SK-N-SH (cell line): ENCODE measurements around the gene KLF13. TPM values are rescaled to one million over a fixed set of nuclear protein-coding genes. Genes with fewer than 3 reads are reported as not detected.

ENCODE experiments used
- CTCF ChIA-PET: fragments of 300-600, 350-600 bp; formaldehyde crosslinking; extraction: SDS; loops from one replicate; lab custom pipeline; 2021; lab: Yijun Ruan, JAX
- POLR2A ChIA-PET: fragments of 350-600 bp; sonication (Branson Sonifier 250); formaldehyde crosslinking; extraction: SDS; loops from one replicate; lab custom pipeline; 2020; ENCODE audit warnings: antibody characterized with exemption, inconsistent platforms; lab: Yijun Ruan, JAX
- DNase-seq: peaks from one replicate; pipeline ENCODE4 v3.0.0; 2012
- H2AFZ ChIP-seq: fragments of 200-600 bp; sonication (generic); 2 replicates; pipeline ENCODE4 v1.8.1; 2016; ENCODE audit warnings: antibody characterized with exemption, mild to moderate bottlenecking, low read depth
- H3F3A ChIP-seq: fragments of 200-600 bp; sonication (generic); replicated peaks from 2 replicates; pipeline ENCODE3; 2016; ENCODE audit warnings: antibody characterized with exemption, mild to moderate bottlenecking; ENCODE audit not compliant: insufficient read depth
- H3K27ac ChIP-seq, 2 experiments: fragments of 200-500 bp in 1 of 2; fragments of 200-600 bp in 1 of 2; sonication (Bioruptor generic) in 1 of 2; sonication (generic), shearing (Covaris generic) in 1 of 2; 2 replicates each; pipeline versions ENCODE4 v1.5.1 to v1.6.1; 2014 to 2016; ENCODE audit warnings: low read depth in 2 of 2, inconsistent platforms in 1 of 2, low read length in 1 of 2, mild to moderate bottlenecking in 1 of 2, mixed read lengths in 1 of 2
- H3K27me3 ChIP-seq: fragments of 200-600 bp; sonication (generic), shearing (Covaris generic); 2 replicates; pipeline ENCODE4 v1.6.1; 2016; ENCODE audit warnings: mixed run types; ENCODE audit not compliant: insufficient read depth
- H3K36me3 ChIP-seq, 2 experiments: fragments of 200-500 bp in 1 of 2; fragments of 200-600 bp in 1 of 2; sonication (Bioruptor generic) in 1 of 2; sonication (generic) in 1 of 2; replicated peaks in 1 of 2; 2 replicates each; pipeline versions ENCODE3 to v1.5.1; 2014 to 2016; ENCODE audit warnings: low read length in 1 of 2, mild to moderate bottlenecking in 1 of 2; ENCODE audit not compliant: insufficient read depth in 2 of 2, control insufficient read depth in 1 of 2
- H3K4me1 ChIP-seq, 2 experiments: fragments of 200-500 bp in 1 of 2; fragments of 200-600 bp in 1 of 2; sonication (Bioruptor generic) in 1 of 2; sonication (generic), shearing (Covaris generic) in 1 of 2; 2 replicates each; pipeline versions ENCODE4 v1.5.1 to v1.6.1; 2014 to 2016; ENCODE audit warnings: low read depth in 1 of 2, low read length in 1 of 2, mixed run types in 1 of 2; ENCODE audit not compliant: insufficient read depth in 2 of 2, control insufficient read depth in 1 of 2
- H3K4me2 ChIP-seq: fragments of 200-600 bp; sonication (generic), shearing (Covaris generic); 2 replicates; pipeline ENCODE4 v1.6.1; 2017; ENCODE audit warnings: mixed run types
- H3K4me3 ChIP-seq, 2 experiments: fragments of 200-500 bp in 1 of 2; fragments of 200-600 bp in 1 of 2; sonication (Bioruptor generic) in 1 of 2; sonication (generic), shearing (Covaris generic) in 1 of 2; 2 replicates each; pipeline versions ENCODE4 v1.5.1 to v1.8.1; 2014 to 2016; ENCODE audit warnings: low read depth in 2 of 2, inconsistent platforms in 1 of 2, low read length in 1 of 2, mild to moderate bottlenecking in 1 of 2, mixed read lengths in 1 of 2, moderate library complexity in 1 of 2
- H3K79me2 ChIP-seq: fragments of 200-600 bp; sonication (generic); 2 replicates; pipeline ENCODE4 v1.8.1; 2017; ENCODE audit warnings: mild to moderate bottlenecking; ENCODE audit not compliant: insufficient read depth
- H3K9ac ChIP-seq: fragments of 200-600 bp; sonication (generic); 2 replicates; pipeline ENCODE4 v1.6.1; 2017; ENCODE audit warnings: mixed run types
- H3K9me2 ChIP-seq: fragments of 200-600 bp; sonication (generic); 2 replicates; pipeline ENCODE4 v1.6.1; 2017; ENCODE audit warnings: mixed run types
- H3K9me3 ChIP-seq: fragments of 200-600 bp; sonication (generic); 2 replicates; pipeline ENCODE4 v1.6.1; 2017; ENCODE audit warnings: mixed run types, mild to moderate bottlenecking, moderate library complexity
- H4K20me1 ChIP-seq: fragments of 200-600 bp; sonication (generic); 2 replicates; pipeline ENCODE4 v1.6.1; 2017; ENCODE audit warnings: mild to moderate bottlenecking, mixed run types; ENCODE audit not compliant: insufficient read depth
- CHD2 ChIP-seq: fragments of 150-350 bp; IDR thresholded peaks from 2 replicates; pipeline ENCODE4 v1.6.1; 2018; ENCODE audit warnings: low read length; ENCODE audit not compliant: partially characterized antibody
- ELF1 ChIP-seq: IDR thresholded peaks from 2 replicates; pipeline ENCODE4 v1.4.0; 2012
- EZH2phosphoT487 ChIP-seq: fragments of 200-600 bp; sonication (generic); IDR thresholded peaks from 2 replicates; pipeline ENCODE4 v1.6.1; 2017; ENCODE audit warnings: low read depth, mixed run types, mild to moderate bottlenecking, antibody characterized with exemption, moderate library complexity, borderline replicate concordance
- FOSL2 ChIP-seq: IDR thresholded peaks from 2 replicates; pipeline ENCODE4 v1.4.0; 2012; ENCODE audit warnings: low read depth, mild to moderate bottlenecking, moderate library complexity, borderline replicate concordance
- FOXJ3 ChIP-seq: sonication (generic); formaldehyde crosslinking; IDR thresholded peaks from 2 replicates; pipeline ENCODE4 v1.5.1; 2020; ENCODE audit warnings: mild to moderate bottlenecking, missing genetic modification reagents
- GATA2 ChIP-seq: sonication (generic); formaldehyde crosslinking; IDR thresholded peaks from 2 replicates; pipeline ENCODE4 v1.5.0; 2020; ENCODE audit warnings: mild to moderate bottlenecking, missing genetic modification reagents
- JUND ChIP-seq: IDR thresholded peaks from 2 replicates; pipeline ENCODE4 v1.4.0; 2012
- MAX ChIP-seq: IDR thresholded peaks from 2 replicates; pipeline ENCODE4 v1.4.0; 2012; ENCODE audit warnings: low read depth
- NFIC ChIP-seq: IDR thresholded peaks from 2 replicates; pipeline ENCODE4 v1.4.0; 2012; ENCODE audit warnings: borderline replicate concordance
- NRF1 ChIP-seq: IDR thresholded peaks from 2 replicates; pipeline ENCODE4 v1.6.1; 2012; ENCODE audit warnings: low read depth, mild to moderate bottlenecking, low read length
- PBX3 ChIP-seq: IDR thresholded peaks from 2 replicates; pipeline ENCODE4; 2012
- POLR2AphosphoS5 ChIP-seq: IDR thresholded peaks from 2 replicates; pipeline ENCODE4 v1.6.1; 2012; ENCODE audit warnings: low read depth, low read length
- RAD21 ChIP-seq: IDR thresholded peaks from 2 replicates; pipeline ENCODE4 v1.6.1; 2012; ENCODE audit warnings: mild to moderate bottlenecking, low read length
- REST ChIP-seq: IDR thresholded peaks from 2 replicates; pipeline ENCODE4 v1.6.1; 2012; ENCODE audit warnings: mild to moderate bottlenecking, low read depth, low read length, moderate library complexity
- RFX5 ChIP-seq: IDR thresholded peaks from 2 replicates; pipeline ENCODE4 v1.6.1; 2012; ENCODE audit warnings: mild to moderate bottlenecking, improper control_type of control experiment, low read length
- SIN3A ChIP-seq: IDR thresholded peaks from 2 replicates; pipeline ENCODE4 v1.6.1; 2012; ENCODE audit warnings: low read depth, mild to moderate bottlenecking, low read length, moderate library complexity, borderline replicate concordance
- SMC3 ChIP-seq: IDR thresholded peaks from 2 replicates; pipeline ENCODE4 v1.6.1; 2012; ENCODE audit warnings: low read depth, low read length, improper control_type of control experiment
- TCF12 ChIP-seq: IDR thresholded peaks from 2 replicates; pipeline ENCODE4 v1.4.0; 2012
- YY1 ChIP-seq: IDR thresholded peaks from 2 replicates; pipeline ENCODE4 v1.4.0; 2012; ENCODE audit warnings: low read depth, mild to moderate bottlenecking
- ZBTB33 ChIP-seq: IDR thresholded peaks from 2 replicates; pipeline ENCODE4 v1.4.0; 2012; ENCODE audit warnings: low read depth, borderline replicate concordance
- WGBS: methylation state at CpG from one replicate; pipeline ENCODE4 v1.1.6; 2017; ENCODE audit warnings: low lambda C conversion rate; 5-methylcytosine and 5-hydroxymethylcytosine counted together
- polyA plus RNA-seq, 3 experiments: library from polyadenylated mRNA; depleted of rRNA; stranded (reverse); fragments of >200 nt; gene quantifications; 2 replicates each; pipeline ENCODE4 v1.2.3, GENCODE V29; 2012

Gene KLF13
- polyA plus RNA-seq, 1 of the 3 experiments (the other 2 are of a cell fraction), result 7.1 TPM

GRCh38 chr15:31376511-31376910 lies 49.9 kb downstream of the KLF13 start:
- no peak for TF ChIP-seq EZH2phosphoT487
- no peak for TF ChIP-seq NFIC
- no peak for TF ChIP-seq NRF1
- no peak for TF ChIP-seq PBX3
- TF ChIP-seq RFX5, result no peak
- TF ChIP-seq REST, result no peak
- no peak for TF ChIP-seq GATA2
- no peak for TF ChIP-seq ELF1
- TF ChIP-seq SIN3A, result no peak
- no peak for TF ChIP-seq RAD21
- TF ChIP-seq JUND, result no peak
- no peak for DNase-seq
- no peak overlapping the region for H2AFZ ChIP-seq
- no peak overlapping the region for H3K9ac ChIP-seq
- H3K27ac ChIP-seq, result no peak overlapping the region
- H3K36me3 ChIP-seq, result no peaks in the 10 kb centered on the region
- H3K4me1 ChIP-seq, result peaks cover 0 to 42% of the 10 kb centered on the region in 2 experiments; a peak in 2 of 4 replicates
- H3K4me3 ChIP-seq, result no peak overlapping the region
- no peaks in the 10 kb centered on the region for H3K79me2 ChIP-seq
- no peaks in the 10 kb centered on the region for H4K20me1 ChIP-seq
- H3F3A ChIP-seq, result no peaks in the 10 kb centered on the region
- H3K9me3 ChIP-seq, result no peaks in the 10 kb centered on the region
- ChIA-PET POLR2A (no interaction called here), CTCF (no interaction called here)
- H3K4me2 ChIP-seq, result no peak overlapping the region
- no peaks in the 10 kb centered on the region for H3K9me2 ChIP-seq
- 95% methylated on average over 11 of the region's 11 CpGs for WGBS
- H3K27me3 ChIP-seq, result no peaks in the 10 kb centered on the region

GRCh38 chr15:31377030-31377429 lies 50.4 kb downstream of the KLF13 start:
- ChIA-PET POLR2A (no interaction called here), CTCF (no interaction called here)
- 100% methylated on average over 6 of the region's 9 CpGs for WGBS
- H3K27ac ChIP-seq, result no peak overlapping the region
- no peaks in the 10 kb centered on the region for H4K20me1 ChIP-seq
- peaks cover 0 to 42% of the 10 kb centered on the region in 2 experiments; a peak in 2 of 4 replicates for H3K4me1 ChIP-seq
- H3K9me2 ChIP-seq, result no peaks in the 10 kb centered on the region
- DNase-seq, result no peak
- H3K79me2 ChIP-seq, result no peaks in the 10 kb centered on the region
- no peaks in the 10 kb centered on the region for H3F3A ChIP-seq
- no peak overlapping the region for H3K4me2 ChIP-seq
- TF ChIP-seq FOSL2 (no peak), POLR2AphosphoS5 (no peak), JUND (no peak), YY1 (no peak), SMC3 (no peak), RFX5 (no peak), TCF12 (no peak), EZH2phosphoT487 (no peak), CHD2 (no peak), FOXJ3 (no peak), MAX (no peak), ZBTB33 (no peak), ELF1 (no peak)
- no peaks in the 10 kb centered on the region for H3K9me3 ChIP-seq
- no peak overlapping the region for H2AFZ ChIP-seq
- no peaks in the 10 kb centered on the region for H3K27me3 ChIP-seq
- H3K36me3 ChIP-seq, result no peaks in the 10 kb centered on the region
- H3K9ac ChIP-seq, result no peak overlapping the region
- H3K4me3 ChIP-seq, result no peak overlapping the region
